ENCODE measurements around the gene MICALL1. TPM values are rescaled to one million over a fixed set of nuclear protein-coding genes. Genes with fewer than 3 reads are reported as not detected.

The MICALL1 gene
- total and polyA plus RNA-seq, 9 of the 15 experiments (the other 6 are each of a cell fraction or from before 2014, with no cell fraction given): 0.32 to 21.5 (median 6.1) TPM

GRCh38 chr22:37991731-37992442 lies 85.8 kb downstream of the MICALL1 start (continued):
- TF ChIP-seq HDAC6 (IDR thresholded peaks at IDR 0.05; ENCODE audit: low read depth, low read length): no peak
- TF ChIP-seq ZNF445 (CRISPR knock-in tag; IDR thresholded peaks at IDR 0.05; ENCODE audit: low read depth): no peak
- peak; percentile 14 for TF ChIP-seq RBM25 (IDR thresholded peaks at IDR 0.05; ENCODE audit: low read depth, low read length, severe bottlenecking)
- no peak for TF ChIP-seq ERF (CRISPR knock-in tag; IDR thresholded peaks at IDR 0.05)
- no peak for TF ChIP-seq KAT8 (IDR thresholded peaks at IDR 0.05; ENCODE audit: low read depth)
- TF ChIP-seq ZFP91 (CRISPR knock-in tag; IDR thresholded peaks at IDR 0.05): no peak
- no peak for TF ChIP-seq CBX8 (IDR thresholded peaks at IDR 0.05; ENCODE audit: borderline replicate concordance, extremely low read depth, low read depth, low read length, poor library complexity, severe bottlenecking)
- TF ChIP-seq TFE3 (CRISPR knock-in tag; IDR thresholded peaks at IDR 0.05): no peak
- no peak for TF ChIP-seq HNRNPUL1 (IDR thresholded peaks at IDR 0.05; ENCODE audit: low read length)
- TF ChIP-seq CREM (IDR thresholded peaks at IDR 0.05; ENCODE audit: low read depth): peak; percentile 60; the same call in 1 of the 2 replicates
- peak; percentile 34; the same call in 1 of the 2 replicates for TF ChIP-seq BHLHE40 (IDR thresholded peaks at IDR 0.05; ENCODE audit: low read length)
- TF ChIP-seq ATF3 (IDR thresholded peaks at IDR 0.05): peak; percentile 50
- TF ChIP-seq ATF3 (CRISPR knock-in tag; conservative IDR thresholded peaks at IDR 0.05): no peak
- peak in 1 of 2 experiments; percentile 54; a peak in 1 of 4 replicates for TF ChIP-seq FOXA3 (CRISPR knock-in tag; conservative IDR thresholded peaks at IDR 0.05 in 1 of 2, IDR thresholded peaks at IDR 0.05 in 1 of 2)
- peak; percentile 62 for TF ChIP-seq ZFP36 (IDR thresholded peaks at IDR 0.05; ENCODE audit: low read depth, low read length, partially characterized antibody)
- TF ChIP-seq NRF1 (conservative IDR thresholded peaks at IDR 0.05 in 1 of 2, IDR thresholded peaks at IDR 0.05 in 1 of 2): peak in 1 of 2 experiments; percentile 24; a peak in 1 of 4 replicates
- TF ChIP-seq ZNF695 (CRISPR knock-in tag; IDR thresholded peaks at IDR 0.05): no peak
- no peak for TF ChIP-seq DIDO1 (tag; IDR thresholded peaks at IDR 0.05; ENCODE audit: low read depth)
- no peak for TF ChIP-seq ZNF124 (CRISPR knock-in tag; IDR thresholded peaks at IDR 0.05)
- no peak for TF ChIP-seq RAD51 (IDR thresholded peaks at IDR 0.05; ENCODE audit: borderline replicate concordance, low read depth)
- peak; percentile 58; the same call in 1 of the 2 replicates for TF ChIP-seq BCOR (IDR thresholded peaks at IDR 0.05)
- peak; percentile 24; the same call in 1 of the 2 replicates for TF ChIP-seq CREB1 (IDR thresholded peaks at IDR 0.05)
- TF ChIP-seq CREB1 (CRISPR knock-in tag; IDR thresholded peaks at IDR 0.05): no peak; the same call in 1 of the 2 replicates
- 0 out of 2 replicates have a peak, but pooled peaks have one; percentile 50 for TF ChIP-seq SOX6 (IDR thresholded peaks at IDR 0.05)

Data from K562 (cell line).